HepG2 (cell line): ENCODE data around the gene HEXD. TPM values are rescaled to one million over a fixed set of nuclear protein-coding genes. Genes with fewer than 3 reads are reported as not detected.

ENCODE experiments used
- AGO1 ChIP-seq: fragments of 200-400 bp; formaldehyde crosslinking; IDR thresholded peaks from 2 replicates; pipeline ENCODE4 v1.6.1; 2017; ENCODE audit warnings: mild to moderate bottlenecking, low read depth, low read length, moderate library complexity; ENCODE audit not compliant: poor library complexity, severe bottlenecking
- PHF21A ChIP-seq: sonication (generic); formaldehyde crosslinking; IDR thresholded peaks from 2 replicates; pipeline ENCODE4 v1.5.0; 2020; ENCODE audit warnings: mild to moderate bottlenecking, missing genetic modification reagents
- RAD21 ChIP-seq: fragments of 450-650 bp; formaldehyde crosslinking; IDR thresholded peaks from 2 replicates; pipeline ENCODE4 v1.5.0; 2020; ENCODE audit warnings: mild to moderate bottlenecking
- TEAD2 ChIP-seq: sonication (generic); formaldehyde crosslinking; IDR thresholded peaks from 2 replicates; pipeline ENCODE4 v1.9.0; 2021; ENCODE audit warnings: missing genetic modification reagents
- ZBTB8A ChIP-seq: sonication (generic); formaldehyde crosslinking; IDR thresholded peaks from 2 replicates; pipeline ENCODE4 v1.4.0; 2020; ENCODE audit warnings: mild to moderate bottlenecking, low read depth, missing genetic modification reagents, borderline replicate concordance
- ZNF136 ChIP-seq: sonication (generic); formaldehyde crosslinking; IDR thresholded peaks from 2 replicates; pipeline ENCODE4 v1.8.1; 2022; ENCODE audit warnings: low read depth, mild to moderate bottlenecking, moderate library complexity, missing genetic modification reagents
- ZNF75D ChIP-seq: sonication (generic); formaldehyde crosslinking; IDR thresholded peaks from 2 replicates; pipeline ENCODE4 v1.8.1; 2023; ENCODE audit warnings: missing genetic modification reagents, mild to moderate bottlenecking, borderline replicate concordance
- polyA plus RNA-seq, 8 experiments: library from polyadenylated mRNA; depleted of rRNA in 3 of 8; stranded (reverse) in 7 of 8; unstranded in 1 of 8; fragments of >200 nt; fragmentation: Illumina TruSeq in 4 of 8; extraction: Trizol in 4 of 8; gene quantifications; 2 replicates each; pipeline versions ENCODE4 v1.2.1 to v1.2.3, GENCODE V29; 2011 to 2016; ENCODE audit warnings: low read depth in 4 of 8, missing spikeins in 1 of 8, mixed read lengths in 1 of 8; ENCODE audit not compliant: insufficient read depth in 1 of 8
- total RNA-seq, 5 experiments: library from RNA; depleted of rRNA; stranded (reverse); fragments of >200 nt; fragmentation: Illumina TruSeq; extraction: Trizol; gene quantifications; 2 replicates each; pipeline ENCODE4 v1.2.3, GENCODE V29; 2016; ENCODE audit warnings: low read depth in 1 of 5
- TF ChIP-seq, protein P1 (sequence below), 2 experiments: sonication (generic) in 1 of 2; formaldehyde crosslinking in 1 of 2; IDR thresholded peaks; 2 replicates each; pipeline versions ENCODE4 v1.6.1 to v1.9.0; 2014 to 2022; ENCODE audit warnings: antibody characterized with exemption in 1 of 2, borderline replicate concordance in 1 of 2, inconsistent platforms in 1 of 2, low read depth in 1 of 2, missing genetic modification reagents in 1 of 2
- TF ChIP-seq, protein P2 (sequence below): sonication (generic); formaldehyde crosslinking; IDR thresholded peaks from 2 replicates; pipeline ENCODE4 v1.4.0; 2020; ENCODE audit warnings: missing genetic modification reagents, borderline replicate concordance
- TF ChIP-seq, protein P3 (sequence below): sonication (generic); formaldehyde crosslinking; IDR thresholded peaks from 2 replicates; pipeline ENCODE4 v1.8.0; 2022; ENCODE audit warnings: mild to moderate bottlenecking, missing genetic modification reagents, moderate library complexity
- TF ChIP-seq, protein P4 (sequence below): IDR thresholded peaks from 2 replicates; pipeline ENCODE4 v1.6.1; 2016

The HEXD gene
- total and polyA plus RNA-seq, 2 of the 13 experiments (the other 11 are each of a cell fraction or from before 2014, with no cell fraction given): 22.3 to 41.8 TPM

DNA sequence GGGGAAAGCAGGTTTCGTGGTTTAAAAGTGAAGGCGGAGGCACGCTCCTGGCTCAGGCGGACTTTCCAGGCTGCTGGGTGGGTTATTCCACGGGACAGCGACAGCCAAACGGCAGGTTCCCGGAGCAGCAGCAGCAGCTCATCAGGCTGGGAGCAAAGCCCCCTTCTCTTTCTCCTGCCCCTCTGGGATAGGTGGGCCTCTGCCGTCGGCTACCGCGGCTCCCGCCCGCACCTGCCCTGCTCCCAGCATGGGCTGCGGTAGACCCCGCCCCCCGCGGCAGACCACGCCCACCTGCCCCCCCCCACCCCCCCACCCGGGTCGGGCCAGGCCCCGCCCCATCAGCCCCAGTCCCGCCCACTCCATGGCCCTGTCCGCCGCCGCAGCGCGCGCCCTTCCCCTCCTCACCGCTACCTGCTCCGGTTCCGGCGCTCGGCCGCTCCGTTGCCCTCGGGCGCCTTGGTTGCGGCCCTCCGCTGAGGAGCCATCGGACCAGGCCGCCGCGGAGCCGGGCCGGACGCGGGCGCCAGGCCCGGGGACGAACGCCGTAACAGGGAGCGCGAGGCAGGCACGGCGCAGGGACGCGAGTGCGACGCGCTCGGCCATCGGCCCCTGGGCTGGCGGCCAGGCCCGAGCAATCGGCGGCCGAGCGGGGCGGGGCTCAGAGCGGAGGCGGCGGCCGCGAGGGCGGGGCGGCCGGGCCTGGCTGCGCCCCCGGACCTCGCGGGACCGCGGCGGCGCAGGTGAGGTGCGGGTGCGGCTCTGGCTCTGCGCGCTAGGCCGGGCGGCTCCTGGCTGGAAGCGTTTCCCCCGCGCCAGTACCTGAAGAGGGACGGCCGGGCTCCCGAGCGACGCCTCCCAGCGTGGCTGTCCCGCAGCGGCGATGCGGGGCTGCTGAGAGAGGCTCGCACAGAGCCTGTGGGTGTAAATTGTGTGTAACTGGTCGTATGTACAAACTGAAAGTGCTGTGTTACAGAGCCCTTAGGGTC is at the start of gene HEXD, which contains the start of gene OGFOD3 (continued):
- TF ChIP-seq, protein P1, sequence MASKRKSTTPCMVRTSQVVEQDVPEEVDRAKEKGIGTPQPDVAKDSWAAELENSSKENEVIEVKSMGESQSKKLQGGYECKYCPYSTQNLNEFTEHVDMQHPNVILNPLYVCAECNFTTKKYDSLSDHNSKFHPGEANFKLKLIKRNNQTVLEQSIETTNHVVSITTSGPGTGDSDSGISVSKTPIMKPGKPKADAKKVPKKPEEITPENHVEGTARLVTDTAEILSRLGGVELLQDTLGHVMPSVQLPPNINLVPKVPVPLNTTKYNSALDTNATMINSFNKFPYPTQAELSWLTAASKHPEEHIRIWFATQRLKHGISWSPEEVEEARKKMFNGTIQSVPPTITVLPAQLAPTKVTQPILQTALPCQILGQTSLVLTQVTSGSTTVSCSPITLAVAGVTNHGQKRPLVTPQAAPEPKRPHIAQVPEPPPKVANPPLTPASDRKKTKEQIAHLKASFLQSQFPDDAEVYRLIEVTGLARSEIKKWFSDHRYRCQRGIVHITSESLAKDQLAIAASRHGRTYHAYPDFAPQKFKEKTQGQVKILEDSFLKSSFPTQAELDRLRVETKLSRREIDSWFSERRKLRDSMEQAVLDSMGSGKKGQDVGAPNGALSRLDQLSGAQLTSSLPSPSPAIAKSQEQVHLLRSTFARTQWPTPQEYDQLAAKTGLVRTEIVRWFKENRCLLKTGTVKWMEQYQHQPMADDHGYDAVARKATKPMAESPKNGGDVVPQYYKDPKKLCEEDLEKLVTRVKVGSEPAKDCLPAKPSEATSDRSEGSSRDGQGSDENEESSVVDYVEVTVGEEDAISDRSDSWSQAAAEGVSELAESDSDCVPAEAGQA (IDR thresholded peaks at IDR 0.05; ENCODE audit: low read depth): peak; percentile 60; the same call in 1 of the 2 replicates
- TF ChIP-seq, protein P1 (CRISPR knock-in tag; IDR thresholded peaks at IDR 0.05; ENCODE audit: borderline replicate concordance): 0 out of 2 replicates have a peak, but pooled peaks have one; percentile 76
- TF ChIP-seq TEAD2 (CRISPR knock-in tag) (no peak), ZNF75D (CRISPR knock-in tag) (peak; percentile 81; the same call in 1 of the 2 replicates), ZNF136 (CRISPR knock-in tag) (no peak), RAD21 (CRISPR knock-in tag) (peak; percentile 84), PHF21A (CRISPR knock-in tag) (no peak), AGO1 (peak; percentile 54), ZBTB8A (CRISPR knock-in tag) (no peak)
- TF ChIP-seq, protein P2, sequence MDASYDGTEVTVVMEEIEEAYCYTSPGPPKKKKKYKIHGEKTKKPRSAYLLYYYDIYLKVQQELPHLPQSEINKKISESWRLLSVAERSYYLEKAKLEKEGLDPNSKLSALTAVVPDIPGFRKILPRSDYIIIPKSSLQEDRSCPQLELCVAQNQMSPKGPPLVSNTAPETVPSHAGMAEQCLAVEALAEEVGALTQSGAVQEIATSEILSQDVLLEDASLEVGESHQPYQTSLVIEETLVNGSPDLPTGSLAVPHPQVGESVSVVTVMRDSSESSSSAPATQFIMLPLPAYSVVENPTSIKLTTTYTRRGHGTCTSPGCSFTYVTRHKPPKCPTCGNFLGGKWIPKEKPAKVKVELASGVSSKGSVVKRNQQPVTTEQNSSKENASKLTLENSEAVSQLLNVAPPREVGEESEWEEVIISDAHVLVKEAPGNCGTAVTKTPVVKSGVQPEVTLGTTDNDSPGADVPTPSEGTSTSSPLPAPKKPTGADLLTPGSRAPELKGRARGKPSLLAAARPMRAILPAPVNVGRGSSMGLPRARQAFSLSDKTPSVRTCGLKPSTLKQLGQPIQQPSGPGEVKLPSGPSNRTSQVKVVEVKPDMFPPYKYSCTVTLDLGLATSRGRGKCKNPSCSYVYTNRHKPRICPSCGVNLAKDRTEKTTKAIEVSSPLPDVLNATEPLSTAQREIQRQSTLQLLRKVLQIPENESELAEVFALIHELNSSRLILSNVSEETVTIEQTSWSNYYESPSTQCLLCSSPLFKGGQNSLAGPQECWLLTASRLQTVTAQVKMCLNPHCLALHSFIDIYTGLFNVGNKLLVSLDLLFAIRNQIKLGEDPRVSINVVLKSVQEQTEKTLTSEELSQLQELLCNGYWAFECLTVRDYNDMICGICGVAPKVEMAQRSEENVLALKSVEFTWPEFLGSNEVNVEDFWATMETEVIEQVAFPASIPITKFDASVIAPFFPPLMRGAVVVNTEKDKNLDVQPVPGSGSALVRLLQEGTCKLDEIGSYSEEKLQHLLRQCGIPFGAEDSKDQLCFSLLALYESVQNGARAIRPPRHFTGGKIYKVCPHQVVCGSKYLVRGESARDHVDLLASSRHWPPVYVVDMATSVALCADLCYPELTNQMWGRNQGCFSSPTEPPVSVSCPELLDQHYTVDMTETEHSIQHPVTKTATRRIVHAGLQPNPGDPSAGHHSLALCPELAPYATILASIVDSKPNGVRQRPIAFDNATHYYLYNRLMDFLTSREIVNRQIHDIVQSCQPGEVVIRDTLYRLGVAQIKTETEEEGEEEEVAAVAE (CRISPR knock-in tag): no peak
- TF ChIP-seq, protein P3, sequence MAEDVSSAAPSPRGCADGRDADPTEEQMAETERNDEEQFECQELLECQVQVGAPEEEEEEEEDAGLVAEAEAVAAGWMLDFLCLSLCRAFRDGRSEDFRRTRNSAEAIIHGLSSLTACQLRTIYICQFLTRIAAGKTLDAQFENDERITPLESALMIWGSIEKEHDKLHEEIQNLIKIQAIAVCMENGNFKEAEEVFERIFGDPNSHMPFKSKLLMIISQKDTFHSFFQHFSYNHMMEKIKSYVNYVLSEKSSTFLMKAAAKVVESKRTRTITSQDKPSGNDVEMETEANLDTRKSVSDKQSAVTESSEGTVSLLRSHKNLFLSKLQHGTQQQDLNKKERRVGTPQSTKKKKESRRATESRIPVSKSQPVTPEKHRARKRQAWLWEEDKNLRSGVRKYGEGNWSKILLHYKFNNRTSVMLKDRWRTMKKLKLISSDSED (CRISPR knock-in tag): no peak
- TF ChIP-seq, protein P4, sequence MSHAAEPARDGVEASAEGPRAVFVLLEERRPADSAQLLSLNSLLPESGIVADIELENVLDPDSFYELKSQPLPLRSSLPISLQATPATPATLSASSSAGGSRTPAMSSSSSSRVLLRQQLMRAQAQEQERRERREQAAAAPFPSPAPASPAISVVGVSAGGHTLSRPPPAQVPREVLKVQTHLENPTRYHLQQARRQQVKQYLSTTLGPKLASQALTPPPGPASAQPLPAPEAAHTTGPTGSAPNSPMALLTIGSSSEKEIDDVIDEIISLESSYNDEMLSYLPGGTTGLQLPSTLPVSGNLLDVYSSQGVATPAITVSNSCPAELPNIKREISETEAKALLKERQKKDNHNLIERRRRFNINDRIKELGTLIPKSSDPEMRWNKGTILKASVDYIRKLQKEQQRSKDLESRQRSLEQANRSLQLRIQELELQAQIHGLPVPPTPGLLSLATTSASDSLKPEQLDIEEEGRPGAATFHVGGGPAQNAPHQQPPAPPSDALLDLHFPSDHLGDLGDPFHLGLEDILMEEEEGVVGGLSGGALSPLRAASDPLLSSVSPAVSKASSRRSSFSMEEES: no peak
